IMR-90 (cell line): ENCODE results near the gene SUB1. TPM values are rescaled to one million over a fixed set of nuclear protein-coding genes. Genes with fewer than 3 reads are reported as not detected.

ENCODE experiments used
- ATAC-seq: fragments of 200-7000 bp; cut with Tn5 transposase; 2 replicates; pipeline ENCODE4 v1.9.1; 2020; ENCODE audit warnings: low read depth, mild to moderate bottlenecking, moderate library complexity
- BruUV-seq: library from RNA; stranded (reverse); fragments of 400-500 nt; replicated peaks from 2 replicates; lab custom pipeline; 2021; lab: Mats Ljungman, UMichigan
- CTCF ChIA-PET: fragments of 300-600 bp; formaldehyde crosslinking; extraction: SDS; loops from one replicate; lab custom pipeline; 2021; ENCODE audit warnings: antibody characterized with exemption; lab: Yijun Ruan, JAX
- POLR2A ChIA-PET: fragments of 300-600 bp; sonication (Branson Sonifier 250); formaldehyde crosslinking; loops from one replicate; lab custom pipeline; 2022; ENCODE audit warnings: antibody characterized with exemption; ENCODE audit not compliant: unreplicated experiment; lab: Charles Lee
- DNase-seq: peaks from one replicate; pipeline ENCODE4 v3.0.0; 2013
- H2AFZ ChIP-seq: replicated peaks from 2 replicates; pipeline ENCODE3; 2013; ENCODE audit warnings: low read length, mild to moderate bottlenecking; ENCODE audit not compliant: poor library complexity
- H2AK5ac ChIP-seq: 2 replicates; pipeline ENCODE4 v1.6.1; 2013; ENCODE audit warnings: low read depth, low read length, inconsistent platforms
- H2AK9ac ChIP-seq: replicated peaks from 2 replicates; pipeline ENCODE3; 2013; ENCODE audit warnings: mild to moderate bottlenecking, low read depth, low read length, moderate library complexity; ENCODE audit not compliant: poor library complexity
- H2BK120ac ChIP-seq: 2 replicates; pipeline ENCODE4 v1.6.1; 2013; ENCODE audit warnings: low read depth, low read length, inconsistent platforms
- H2BK15ac ChIP-seq: 3 replicates; pipeline ENCODE4 v1.6.1; 2013; ENCODE audit warnings: low read depth, low read length, inconsistent platforms
- H2BK20ac ChIP-seq: 2 replicates; pipeline ENCODE4 v1.6.1; 2013; ENCODE audit warnings: low read depth, mild to moderate bottlenecking, inconsistent platforms, low read length, moderate library complexity
- H2BK5ac ChIP-seq: 2 replicates; pipeline ENCODE4 v1.6.1; 2013; ENCODE audit warnings: mild to moderate bottlenecking, low read depth, low read length, inconsistent platforms; ENCODE audit not compliant: poor library complexity, severe bottlenecking
- H3K14ac ChIP-seq: replicated peaks from 2 replicates; pipeline ENCODE4 v1.6.1; 2013; ENCODE audit warnings: low read depth, low read length, inconsistent platforms
- H3K18ac ChIP-seq: 2 replicates; pipeline ENCODE4 v1.6.1; 2013; ENCODE audit warnings: low read depth, low read length, control low read depth
- H3K23ac ChIP-seq: 2 replicates; pipeline ENCODE4 v1.6.1; 2013; ENCODE audit warnings: low read depth, low read length, inconsistent platforms
- H3K27ac ChIP-seq: 2 replicates; pipeline ENCODE4 v1.5.1; 2013; ENCODE audit warnings: mild to moderate bottlenecking, control low read depth, low read length; ENCODE audit not compliant: insufficient read depth
- H3K27me3 ChIP-seq: 2 replicates; pipeline ENCODE4 v1.6.1; 2013; ENCODE audit warnings: low read length; ENCODE audit not compliant: control insufficient read depth, insufficient read depth
- H3K36me3 ChIP-seq: 2 replicates; pipeline ENCODE4 v1.6.1; 2013; ENCODE audit warnings: low read length, mixed read lengths; ENCODE audit not compliant: control insufficient read depth, insufficient read depth
- H3K4ac ChIP-seq: 2 replicates; pipeline ENCODE4 v1.6.1; 2013; ENCODE audit warnings: low read depth, low read length, inconsistent platforms
- H3K4me1 ChIP-seq: 2 replicates; pipeline ENCODE4 v1.6.1; 2013; ENCODE audit warnings: low read length, mixed read lengths; ENCODE audit not compliant: control insufficient read depth, insufficient read depth
- H3K4me2 ChIP-seq: 2 replicates; pipeline ENCODE4 v1.6.1; 2013; ENCODE audit warnings: low read depth, mild to moderate bottlenecking, control low read depth, low read length, moderate library complexity
- H3K4me3 ChIP-seq: 2 replicates; pipeline ENCODE4 v1.5.1; 2013; ENCODE audit warnings: low read depth, mild to moderate bottlenecking, control low read depth, low read length, moderate library complexity; ENCODE audit not compliant: insufficient read depth
- H3K56ac ChIP-seq: 2 replicates; pipeline ENCODE4 v1.6.1; 2013; ENCODE audit warnings: low read length, inconsistent platforms; ENCODE audit not compliant: insufficient read depth; ENCODE audit errors: extremely low read depth
- H3K79me1 ChIP-seq, 2 experiments: 2 replicates each; pipeline ENCODE4 v1.6.1; 2013; ENCODE audit warnings: low read length in 2 of 2, inconsistent platforms in 1 of 2, low read depth in 1 of 2
- H3K9ac ChIP-seq: 2 replicates; pipeline ENCODE4 v1.6.1; 2013; ENCODE audit warnings: low read depth, low read length, control low read depth
- H3K9me1 ChIP-seq: 2 replicates; pipeline ENCODE4 v1.6.1; 2013; ENCODE audit warnings: low read length, inconsistent platforms; ENCODE audit not compliant: insufficient read depth
- H3K9me3 ChIP-seq: 2 replicates; pipeline ENCODE4 v1.6.1; 2013; ENCODE audit warnings: low read length; ENCODE audit not compliant: control insufficient read depth, insufficient read depth
- H4K20me1 ChIP-seq: 2 replicates; pipeline ENCODE4 v1.6.1; 2013; ENCODE audit warnings: low read length, inconsistent platforms; ENCODE audit not compliant: insufficient read depth
- H4K5ac ChIP-seq: 2 replicates; pipeline ENCODE4 v1.6.1; 2013; ENCODE audit warnings: mild to moderate bottlenecking, low read depth, low read length, control low read depth
- H4K8ac ChIP-seq, 2 experiments: 2 replicates each; pipeline ENCODE4 v1.6.1; 2013; ENCODE audit warnings: low read depth in 2 of 2, low read length in 2 of 2, control low read depth in 1 of 2, inconsistent platforms in 1 of 2
- H4K91ac ChIP-seq: 2 replicates; pipeline ENCODE4 v1.6.1; 2013; ENCODE audit warnings: low read depth, low read length, inconsistent platforms; ENCODE audit not compliant: insufficient read depth
- BHLHE40 ChIP-seq: fragments of 150-350 bp; IDR thresholded peaks from 2 replicates; pipeline ENCODE4 v1.6.1; 2016; ENCODE audit warnings: mild to moderate bottlenecking, low read depth, low read length
- CEBPB ChIP-seq: IDR thresholded peaks from 2 replicates; pipeline ENCODE4 v1.6.1; 2012; ENCODE audit warnings: low read depth, low read length, improper control_type of control experiment
- CHD1 ChIP-seq: IDR thresholded peaks from 2 replicates; pipeline ENCODE4 v1.6.1; 2012; ENCODE audit warnings: low read depth, low read length, improper control_type of control experiment
- FOS ChIP-seq: fragments of 150-350 bp; IDR thresholded peaks from 2 replicates; pipeline ENCODE4 v1.6.1; 2016; ENCODE audit warnings: low read depth, low read length
- MAFK ChIP-seq: IDR thresholded peaks from 2 replicates; pipeline ENCODE4 v1.6.1; 2012; ENCODE audit warnings: low read depth, low read length, improper control_type of control experiment
- MAZ ChIP-seq: IDR thresholded peaks from 2 replicates; pipeline ENCODE4 v1.6.1; 2012; ENCODE audit warnings: low read depth, mild to moderate bottlenecking, low read length, improper control_type of control experiment, moderate library complexity, borderline replicate concordance
- MXI1 ChIP-seq: IDR thresholded peaks from 2 replicates; pipeline ENCODE4 v1.6.1; 2012; ENCODE audit warnings: low read depth, mild to moderate bottlenecking, low read length, moderate library complexity, borderline replicate concordance
- POLR2A ChIP-seq: IDR thresholded peaks from 2 replicates; pipeline ENCODE4 v1.6.1; 2012; ENCODE audit warnings: mild to moderate bottlenecking, low read depth, low read length
- RAD21 ChIP-seq: IDR thresholded peaks from 2 replicates; pipeline ENCODE4 v1.6.1; 2012; ENCODE audit warnings: low read length, improper control_type of control experiment
- RFX5 ChIP-seq: IDR thresholded peaks from 2 replicates; pipeline ENCODE4 v1.8.0; 2012; ENCODE audit warnings: low read depth, mild to moderate bottlenecking, low read length, moderate library complexity
- SMC3 ChIP-seq: fragments of 150-350 bp; IDR thresholded peaks from 2 replicates; pipeline ENCODE4 v1.6.1; 2016; ENCODE audit warnings: low read depth, mild to moderate bottlenecking, antibody characterized with exemption, low read length, moderate library complexity
- WGBS, 2 experiments: methylation state at CpG; one replicate each; pipeline versions ENCODE4 v1.1.5 to v1.1.7; 2013; ENCODE audit warnings: missing lambda C conversion rate in 2 of 2; ENCODE audit not compliant: insufficient read length in 1 of 2; ENCODE audit errors: extremely low coverage in 2 of 2; 5-methylcytosine and 5-hydroxymethylcytosine counted together
- dilution Hi-C: fragments of 300-500 bp; cut with HindIII; formaldehyde crosslinking; loops from one replicate; pipeline ENCODE4 v1.14.3; 2018; ENCODE audit warnings: low sequenced_read_pairs; ENCODE audit not compliant: unreplicated experiment
- in situ Hi-C: fragments of 300-500 bp; cut with MboI; formaldehyde crosslinking; loops from 3 replicates; pipeline ENCODE4 v1.14.3; 2019; ENCODE audit warnings: low sequenced_read_pairs, inconsistent platforms, mixed read lengths
- intact Hi-C: fragments of 100-400 bp; cut with micrococcal nuclease; formaldehyde crosslinking; loops from 2 replicates; pipeline ENCODE4 v1.10.0; 2022
- polyA plus RNA-seq, 3 experiments: library from polyadenylated mRNA; depleted of rRNA; stranded (reverse); fragments of >200 nt; gene quantifications; 2 replicates each; pipeline ENCODE4 v1.2.3, GENCODE V29; 2012; ENCODE audit warnings: low replicate concordance in 1 of 3
- total RNA-seq: library from RNA; depleted of rRNA; stranded (reverse); fragments of >200 nt; gene quantifications from 2 replicates; pipeline ENCODE4 v1.2.3, GENCODE V29; 2012
- TF ChIP-seq, protein P1 (sequence below): fragments of 150-350 bp; IDR thresholded peaks from 2 replicates; pipeline ENCODE4 v1.6.1; 2016; ENCODE audit warnings: low read depth, mild to moderate bottlenecking, low read length, moderate library complexity, borderline replicate concordance
- TF ChIP-seq, protein P2 (sequence below): conservative IDR thresholded peaks from 2 replicates; pipeline ENCODE4 v1.5.1; 2012; ENCODE audit warnings: mild to moderate bottlenecking, low read depth, low read length, improper control_type of control experiment

SUB1 gene
- total and polyA plus RNA-seq, 2 of the 4 experiments (the other 2 are of a cell fraction) = 19.5 to 155 TPM

DNA sequence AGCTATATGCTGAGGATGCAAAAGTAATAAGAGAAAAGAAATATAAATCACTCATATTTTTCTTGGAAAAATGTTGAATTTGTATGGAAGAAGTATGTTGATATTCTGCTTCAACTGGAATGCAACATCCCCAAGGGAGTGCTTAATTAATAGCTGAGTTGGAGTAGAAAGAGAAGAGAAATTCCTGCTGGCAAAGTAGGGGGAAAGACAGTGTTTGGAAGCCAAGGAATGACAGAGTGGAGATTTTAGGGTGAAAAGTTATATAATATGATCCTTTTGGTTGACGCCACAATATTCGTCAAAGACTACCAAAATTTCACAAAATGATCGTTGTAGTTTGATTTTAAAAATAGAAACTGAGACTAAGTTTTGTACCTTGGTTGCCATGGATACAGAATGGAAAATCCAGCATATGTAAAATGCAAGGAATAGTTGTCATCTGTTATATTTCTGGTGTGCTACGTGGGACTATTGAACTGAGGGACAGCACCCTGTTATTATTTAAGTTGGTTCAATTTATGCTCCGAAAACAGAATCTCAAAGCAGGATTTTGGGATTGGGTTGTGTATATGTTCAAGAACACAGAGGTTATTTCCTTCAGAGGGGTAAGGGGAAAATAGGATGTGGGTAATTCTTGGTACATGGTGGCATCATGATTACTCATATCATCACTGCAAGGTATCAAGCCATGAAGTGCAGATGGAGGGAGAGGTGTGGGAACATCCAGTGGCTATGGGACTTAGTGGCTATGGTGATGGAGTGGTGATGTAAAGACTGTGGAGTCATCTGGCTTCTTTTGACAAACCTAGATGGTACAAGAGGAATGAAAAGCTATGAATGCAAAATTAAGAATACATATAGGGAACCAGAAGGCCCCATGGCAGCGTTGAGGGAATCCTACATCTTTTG lies 61.0 kb downstream of the SUB1 start:
- no peak for TF ChIP-seq BHLHE40
- TF ChIP-seq, protein P1, sequence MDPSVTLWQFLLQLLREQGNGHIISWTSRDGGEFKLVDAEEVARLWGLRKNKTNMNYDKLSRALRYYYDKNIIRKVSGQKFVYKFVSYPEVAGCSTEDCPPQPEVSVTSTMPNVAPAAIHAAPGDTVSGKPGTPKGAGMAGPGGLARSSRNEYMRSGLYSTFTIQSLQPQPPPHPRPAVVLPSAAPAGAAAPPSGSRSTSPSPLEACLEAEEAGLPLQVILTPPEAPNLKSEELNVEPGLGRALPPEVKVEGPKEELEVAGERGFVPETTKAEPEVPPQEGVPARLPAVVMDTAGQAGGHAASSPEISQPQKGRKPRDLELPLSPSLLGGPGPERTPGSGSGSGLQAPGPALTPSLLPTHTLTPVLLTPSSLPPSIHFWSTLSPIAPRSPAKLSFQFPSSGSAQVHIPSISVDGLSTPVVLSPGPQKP = no peak
- no peak for TF ChIP-seq CHD1
- no peak for TF ChIP-seq MAFK
- TF ChIP-seq RFX5 = no peak
- no peak for TF ChIP-seq MAZ
- no peak for TF ChIP-seq FOS
- TF ChIP-seq CEBPB = no peak
- TF ChIP-seq MXI1 = no peak
- no peak for TF ChIP-seq RAD21
- no peak for TF ChIP-seq POLR2A
- TF ChIP-seq, protein P2, sequence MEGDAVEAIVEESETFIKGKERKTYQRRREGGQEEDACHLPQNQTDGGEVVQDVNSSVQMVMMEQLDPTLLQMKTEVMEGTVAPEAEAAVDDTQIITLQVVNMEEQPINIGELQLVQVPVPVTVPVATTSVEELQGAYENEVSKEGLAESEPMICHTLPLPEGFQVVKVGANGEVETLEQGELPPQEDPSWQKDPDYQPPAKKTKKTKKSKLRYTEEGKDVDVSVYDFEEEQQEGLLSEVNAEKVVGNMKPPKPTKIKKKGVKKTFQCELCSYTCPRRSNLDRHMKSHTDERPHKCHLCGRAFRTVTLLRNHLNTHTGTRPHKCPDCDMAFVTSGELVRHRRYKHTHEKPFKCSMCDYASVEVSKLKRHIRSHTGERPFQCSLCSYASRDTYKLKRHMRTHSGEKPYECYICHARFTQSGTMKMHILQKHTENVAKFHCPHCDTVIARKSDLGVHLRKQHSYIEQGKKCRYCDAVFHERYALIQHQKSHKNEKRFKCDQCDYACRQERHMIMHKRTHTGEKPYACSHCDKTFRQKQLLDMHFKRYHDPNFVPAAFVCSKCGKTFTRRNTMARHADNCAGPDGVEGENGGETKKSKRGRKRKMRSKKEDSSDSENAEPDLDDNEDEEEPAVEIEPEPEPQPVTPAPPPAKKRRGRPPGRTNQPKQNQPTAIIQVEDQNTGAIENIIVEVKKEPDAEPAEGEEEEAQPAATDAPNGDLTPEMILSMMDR = no peak
- TF ChIP-seq SMC3 = no peak

More for the DNA sequence above, 61.0 kb downstream of the SUB1 start:
- no peak overlapping the region for H2BK15ac ChIP-seq
- H3K14ac ChIP-seq = no peak overlapping the region
- CTCF ChIA-PET = no interaction called here
- no peak overlapping the region for H4K8ac ChIP-seq
- no peak overlapping the region for H3K4me2 ChIP-seq
- H3K9me3 ChIP-seq = no peaks in the 10 kb centered on the region
- intact Hi-C loops (no loop called here), dilution Hi-C loops (no loop called here), in situ Hi-C loops (no loop called here)
- no peaks in the 10 kb centered on the region for H3K9me1 ChIP-seq
- ATAC-seq = no peak
- no peak overlapping the region for H2AK9ac ChIP-seq
- POLR2A ChIA-PET = no interaction called here
- no peak overlapping the region for H3K27ac ChIP-seq
- no peaks in the 10 kb centered on the region for H3K36me3 ChIP-seq
- no peak overlapping the region for H3K18ac ChIP-seq
- H3K9ac ChIP-seq = no peak overlapping the region
- no peak overlapping the region for H2BK5ac ChIP-seq
- H4K91ac ChIP-seq = no peak overlapping the region
- 92% methylated on average over 2 of the region's 6 CpGs; no CpG with 5 or more reads in 1 of the 2 experiments for WGBS, 2 experiments
- BruUV-seq = no TSS peak
- H3K27me3 ChIP-seq = no peaks in the 10 kb centered on the region
- no peak overlapping the region for H2BK120ac ChIP-seq
- H3K4me1 ChIP-seq = no peaks in the 10 kb centered on the region
- H3K4me3 ChIP-seq = no peak overlapping the region
- H2BK20ac ChIP-seq = no peak overlapping the region
- H2AK5ac ChIP-seq = no peak overlapping the region
- no peak overlapping the region for H3K56ac ChIP-seq
- H3K79me1 ChIP-seq = no peaks in the 10 kb centered on the region
- H3K23ac ChIP-seq = no peak overlapping the region
- H2AFZ ChIP-seq = no peak overlapping the region
- H3K4ac ChIP-seq = no peak overlapping the region
- H4K5ac ChIP-seq = no peak overlapping the region
- DNase-seq = no peak
- H4K20me1 ChIP-seq = no peaks in the 10 kb centered on the region
